Skeletal muscle tissue (tissue), 4 donors: ENCODE measurements around the gene MGAT5B. TPM values are rescaled to one million over a fixed set of nuclear protein-coding genes. Genes with fewer than 3 reads are reported as not detected.
A peak's percentile ranks its signal among the peaks of the same experiment; 100 is the strongest.

Source experiments
- H3K27ac ChIP-seq: one replicate; pipeline ENCODE4 v1.7.0; 2013; ENCODE audit warnings: mild to moderate bottlenecking, low read depth, low read length, inconsistent platforms
- H3K27me3 ChIP-seq, 3 donors: one replicate each; pipeline ENCODE4 v1.7.0; 2013; ENCODE audit warnings: low read length in 3 of 3; ENCODE audit not compliant: control insufficient read depth in 3 of 3, insufficient read depth in 3 of 3
- H3K36me3 ChIP-seq, 3 donors: one replicate each; pipeline ENCODE4 v1.7.0; 2013; ENCODE audit warnings: low read length in 3 of 3; ENCODE audit not compliant: control insufficient read depth in 3 of 3, insufficient read depth in 3 of 3
- H3K4me1 ChIP-seq, 3 donors: one replicate each; pipeline ENCODE4 v1.7.0; 2013; ENCODE audit warnings: low read length in 3 of 3, mild to moderate bottlenecking in 3 of 3; ENCODE audit not compliant: control insufficient read depth in 3 of 3, insufficient read depth in 3 of 3
- H3K4me3 ChIP-seq, 3 donors: one replicate each; pipeline ENCODE4 v1.7.0; 2013; ENCODE audit warnings: low read length in 3 of 3
- H3K9ac ChIP-seq, 3 donors: one replicate each; pipeline ENCODE4 v1.7.0; 2013; ENCODE audit warnings: low read length in 3 of 3, mild to moderate bottlenecking in 3 of 3, moderate library complexity in 2 of 3, low read depth in 1 of 3
- H3K9me3 ChIP-seq, 3 donors: one replicate each; pipeline ENCODE4 v1.7.0; 2013; ENCODE audit warnings: low read length in 3 of 3; ENCODE audit not compliant: control insufficient read depth in 3 of 3
- total RNA-seq: library from RNA; depleted of rRNA; stranded (reverse); fragments of >200 nt; gene quantifications from one replicate; pipeline ENCODE4 v1.2.3, GENCODE V29; 2014
- donor health status: Osteomylitis.

The MGAT5B gene
- total RNA-seq, 1 donor from 2014 or later, result not detected

DNA sequence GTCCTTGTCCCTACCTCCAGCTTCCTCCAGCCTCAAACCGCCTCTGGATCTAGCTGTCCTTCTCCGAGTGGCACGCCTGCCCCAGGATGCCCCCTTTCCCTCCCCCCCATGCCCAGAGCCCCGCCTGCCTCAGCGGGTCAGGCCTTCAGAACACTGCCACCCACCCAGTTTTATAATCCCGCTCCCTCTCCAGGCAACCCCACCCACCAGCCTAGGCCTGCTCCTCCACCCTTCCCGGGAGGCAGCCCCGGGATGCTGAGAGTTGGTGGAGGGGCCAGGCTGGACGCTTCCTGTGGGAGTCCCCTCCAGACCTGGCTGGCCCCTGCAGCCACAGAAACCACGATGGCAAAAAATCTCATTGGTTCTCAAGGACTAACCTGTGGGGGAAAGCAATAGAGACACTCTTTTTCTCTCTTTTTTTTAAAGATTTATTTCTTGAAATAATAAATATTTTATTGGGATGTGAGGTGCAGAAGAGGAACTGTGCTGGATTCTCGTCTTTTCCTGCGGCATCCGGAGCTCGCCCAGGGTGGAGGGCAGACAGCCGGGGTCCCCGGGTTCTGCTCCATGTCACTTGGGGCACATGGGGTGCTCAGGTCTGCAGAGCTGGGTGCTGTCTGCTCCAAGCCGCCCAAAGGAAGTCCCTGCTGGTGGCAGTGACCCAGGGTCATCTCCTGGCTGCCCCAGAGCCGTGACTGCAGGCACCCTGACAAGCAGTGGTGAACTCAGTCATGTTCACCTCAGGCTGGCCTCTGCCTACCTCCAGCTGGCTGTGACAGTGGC is 81.9 kb downstream of the MGAT5B start:
- H3K4me3 ChIP-seq, result no peak overlapping the region
- H3K9ac ChIP-seq, result no peak overlapping the region
- no peak overlapping the region for H3K27ac ChIP-seq
- peaks cover 3 to 12% (median 11%) of the 10 kb centered on the region in 3 donors for H3K4me1 ChIP-seq
- no peaks in the 10 kb centered on the region for H3K36me3 ChIP-seq
- H3K9me3 ChIP-seq, result no peaks in the 10 kb centered on the region
- peaks cover 0 to 25% (median 20%) of the 10 kb centered on the region in 3 donors for H3K27me3 ChIP-seq

DNA sequence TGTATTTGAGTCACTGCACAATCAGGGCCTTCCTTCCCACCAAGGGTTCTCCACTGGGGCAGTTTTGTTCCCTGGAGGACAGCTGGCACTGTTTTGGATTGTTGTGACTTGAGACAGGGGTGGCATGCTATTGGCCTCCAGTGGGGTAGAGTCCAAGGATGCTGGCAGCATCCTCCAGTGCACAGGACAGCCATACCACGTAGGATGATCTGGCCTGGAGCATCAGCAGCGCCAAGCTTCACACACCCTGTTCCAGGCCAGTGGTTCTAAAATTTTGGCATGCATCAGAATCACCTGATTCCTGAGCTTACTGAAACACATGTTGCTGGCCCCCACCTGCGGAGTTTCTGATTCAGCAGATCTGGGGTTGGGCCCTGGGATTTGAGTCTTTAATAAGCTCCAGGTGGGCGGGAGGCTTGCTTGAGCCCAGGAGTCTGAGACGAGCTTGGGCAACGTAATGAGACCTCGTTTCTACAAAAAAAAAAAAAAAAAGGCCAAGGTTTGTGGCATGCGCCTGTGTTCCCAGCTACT is 83.2 kb downstream of the MGAT5B start:
- H3K27ac ChIP-seq, result no peak overlapping the region
- no peak overlapping the region for H3K9ac ChIP-seq
- H3K4me1 ChIP-seq, result peaks cover 3 to 12% (median 11%) of the 10 kb centered on the region in 3 donors
- no peaks in the 10 kb centered on the region for H3K36me3 ChIP-seq
- H3K4me3 ChIP-seq, result no peak overlapping the region
- no peaks in the 10 kb centered on the region for H3K9me3 ChIP-seq
- peaks cover 0 to 22% (median 17%) of the 10 kb centered on the region in 3 donors for H3K27me3 ChIP-seq

DNA sequence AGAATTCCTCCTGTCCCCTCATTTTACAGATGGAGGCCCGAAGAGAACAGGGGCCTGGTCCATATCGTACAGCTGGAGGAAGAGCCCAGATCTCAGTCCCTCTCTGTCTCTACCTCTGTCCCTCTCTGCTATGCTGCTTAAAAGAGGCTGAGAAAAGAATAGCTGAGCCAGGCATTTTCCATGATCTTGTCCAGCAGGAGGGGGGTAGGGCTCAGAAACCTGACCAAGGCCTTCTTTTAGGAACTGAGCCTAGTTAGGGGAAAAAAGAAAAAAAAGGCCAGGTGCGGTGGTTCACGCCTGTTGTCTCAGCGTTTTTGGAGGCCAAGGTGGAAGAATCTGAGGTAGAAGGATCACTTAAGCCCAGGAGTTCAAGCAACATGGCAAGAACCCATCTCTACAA is 84.2 kb downstream of the MGAT5B start:
- H3K4me3 ChIP-seq, result no peak overlapping the region

DNA sequence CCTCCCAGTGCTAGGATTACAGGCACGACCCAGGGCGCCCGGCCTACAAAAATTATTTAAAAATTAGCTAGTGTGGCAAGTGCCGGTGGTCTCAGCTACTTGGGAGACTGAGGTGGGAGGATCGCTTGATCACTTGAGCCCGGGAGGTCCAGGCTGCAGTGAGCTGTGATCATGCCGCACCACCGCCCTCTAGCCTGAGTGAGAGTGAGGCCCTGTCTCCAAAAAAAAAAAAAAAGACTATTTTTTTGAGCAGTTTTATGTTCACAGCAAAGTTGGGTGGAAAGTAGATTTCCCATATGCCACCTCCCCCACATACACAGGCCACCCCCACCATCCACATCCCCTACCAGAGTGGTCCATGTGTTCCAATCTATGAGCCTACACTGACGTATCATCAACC is 84.9 kb downstream of the MGAT5B start:
- no peak overlapping the region for H3K4me3 ChIP-seq
- H3K4me1 ChIP-seq, result peaks cover 5 to 18% (median 17%) of the 10 kb centered on the region in 3 donors
- H3K36me3 ChIP-seq, result no peaks in the 10 kb centered on the region
- H3K9me3 ChIP-seq, result no peaks in the 10 kb centered on the region
- H3K9ac ChIP-seq, result no peak overlapping the region
- no peak overlapping the region for H3K27ac ChIP-seq
- H3K27me3 ChIP-seq, result peaks cover 0 to 32% (median 26%) of the 10 kb centered on the region in 3 donors

More for the DNA sequence above, 84.2 kb downstream of the MGAT5B start:
- Histone ChIP-seq H3K27me3 (peaks cover 0 to 25% (median 22%) of the 10 kb centered on the region in 3 donors), H3K4me1 (peaks cover 3 to 12% (median 11%) of the 10 kb centered on the region in 3 donors), H3K27ac (peak overlapping the region; percentile 4), H3K36me3 (no peaks in the 10 kb centered on the region), H3K9me3 (no peaks in the 10 kb centered on the region), H3K9ac (no peak overlapping the region)

DNA sequence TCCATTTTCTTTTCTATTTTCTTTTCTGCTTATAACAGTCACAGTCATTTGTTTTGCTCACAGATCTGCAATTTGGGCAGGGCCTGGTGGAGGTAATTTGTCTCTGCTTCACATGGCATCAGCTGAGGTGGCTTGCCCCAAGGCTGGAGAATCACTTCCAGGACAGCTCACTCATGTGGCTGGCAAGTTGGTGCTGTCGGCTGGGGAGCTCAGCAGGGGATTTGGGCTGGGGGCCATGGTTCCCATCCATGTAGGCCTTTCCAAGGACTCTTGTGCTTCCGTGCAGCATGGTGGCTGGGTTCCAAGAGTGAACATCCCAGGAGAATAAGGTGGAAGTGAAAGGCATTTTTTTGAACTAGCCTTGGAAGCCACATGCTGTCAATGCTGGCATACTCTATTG is 85.7 kb downstream of the MGAT5B start:
- no peak overlapping the region for H3K27ac ChIP-seq
- H3K9ac ChIP-seq, result no peak overlapping the region
- H3K9me3 ChIP-seq, result no peaks in the 10 kb centered on the region
- H3K36me3 ChIP-seq, result no peaks in the 10 kb centered on the region
- H3K4me3 ChIP-seq, result no peak overlapping the region
- H3K27me3 ChIP-seq, result peaks cover 0 to 30% (median 22%) of the 10 kb centered on the region in 3 donors
- peaks cover 7 to 17% (median 15%) of the 10 kb centered on the region in 3 donors for H3K4me1 ChIP-seq

DNA sequence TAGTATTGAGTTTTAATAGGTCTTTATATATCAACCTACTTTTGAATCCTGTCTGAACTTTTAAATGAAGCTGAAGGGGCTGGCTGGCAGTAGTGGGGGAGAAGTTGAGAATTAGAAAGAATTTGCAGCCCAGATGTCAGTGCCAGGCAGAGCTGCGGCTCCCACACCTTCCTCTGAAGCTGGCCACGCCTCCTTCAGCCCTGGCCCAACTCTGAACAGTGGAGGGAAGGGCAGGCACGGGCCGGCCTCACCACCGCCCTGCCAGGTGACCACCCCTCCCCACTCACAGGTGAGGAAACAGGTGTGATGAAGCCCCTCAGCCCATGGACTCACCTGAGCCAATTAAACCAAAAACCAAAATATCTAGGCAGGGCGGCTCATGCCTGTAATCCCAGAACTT is 87.0 kb downstream of the MGAT5B start:
- H3K36me3 ChIP-seq, result no peaks in the 10 kb centered on the region
- no peak overlapping the region for H3K27ac ChIP-seq
- no peak overlapping the region for H3K4me3 ChIP-seq
- peaks cover 0 to 25% (median 16%) of the 10 kb centered on the region in 3 donors for H3K27me3 ChIP-seq
- H3K4me1 ChIP-seq, result peaks cover 7 to 17% (median 13%) of the 10 kb centered on the region in 3 donors
- no peak overlapping the region for H3K9ac ChIP-seq
- no peaks in the 10 kb centered on the region for H3K9me3 ChIP-seq

DNA sequence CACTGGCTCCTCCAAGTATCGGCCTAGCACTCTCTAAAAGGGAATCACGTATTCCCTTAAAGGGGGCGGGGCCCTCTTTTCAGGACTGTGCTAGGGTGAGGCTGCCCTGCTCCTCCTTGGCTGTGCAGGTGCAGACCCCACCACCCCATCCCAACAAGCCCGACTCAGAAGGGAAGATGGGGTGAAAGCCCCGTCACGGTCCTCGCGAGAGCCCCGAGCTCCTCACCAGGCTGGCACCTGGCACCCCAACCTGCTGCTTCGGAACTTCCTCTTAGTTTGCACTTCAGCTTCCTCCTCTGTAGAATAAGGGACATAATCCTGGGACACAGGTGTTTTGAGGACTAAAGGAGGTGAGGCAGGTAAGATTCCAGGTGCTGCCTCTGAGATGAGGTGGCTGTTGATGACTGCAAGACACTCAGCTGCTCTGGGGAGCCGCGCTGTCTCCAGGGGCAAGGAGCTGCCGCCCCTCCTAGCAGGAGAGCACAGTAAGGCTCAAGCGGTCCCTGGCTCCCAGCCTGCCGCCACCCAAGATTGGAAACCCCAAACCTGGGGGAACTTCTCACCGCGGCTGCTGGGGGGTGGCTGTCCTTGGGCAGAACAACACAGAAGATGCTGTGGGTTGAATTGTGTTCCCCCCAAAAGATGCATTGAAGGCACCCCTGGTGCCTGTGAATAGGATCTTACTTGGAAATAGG is 88.8 kb downstream of the MGAT5B start:
- H3K27ac ChIP-seq, result no peak overlapping the region
- peak overlapping the region in 1 of 3 donors; percentile 40 for H3K4me3 ChIP-seq
- no peaks in the 10 kb centered on the region for H3K36me3 ChIP-seq
- H3K27me3 ChIP-seq, result peaks cover 0 to 21% (median 16%) of the 10 kb centered on the region in 3 donors
- no peak overlapping the region for H3K9ac ChIP-seq
- no peaks in the 10 kb centered on the region for H3K9me3 ChIP-seq
- H3K4me1 ChIP-seq, result peaks cover 7 to 12% (median 9%) of the 10 kb centered on the region in 3 donors

DNA sequence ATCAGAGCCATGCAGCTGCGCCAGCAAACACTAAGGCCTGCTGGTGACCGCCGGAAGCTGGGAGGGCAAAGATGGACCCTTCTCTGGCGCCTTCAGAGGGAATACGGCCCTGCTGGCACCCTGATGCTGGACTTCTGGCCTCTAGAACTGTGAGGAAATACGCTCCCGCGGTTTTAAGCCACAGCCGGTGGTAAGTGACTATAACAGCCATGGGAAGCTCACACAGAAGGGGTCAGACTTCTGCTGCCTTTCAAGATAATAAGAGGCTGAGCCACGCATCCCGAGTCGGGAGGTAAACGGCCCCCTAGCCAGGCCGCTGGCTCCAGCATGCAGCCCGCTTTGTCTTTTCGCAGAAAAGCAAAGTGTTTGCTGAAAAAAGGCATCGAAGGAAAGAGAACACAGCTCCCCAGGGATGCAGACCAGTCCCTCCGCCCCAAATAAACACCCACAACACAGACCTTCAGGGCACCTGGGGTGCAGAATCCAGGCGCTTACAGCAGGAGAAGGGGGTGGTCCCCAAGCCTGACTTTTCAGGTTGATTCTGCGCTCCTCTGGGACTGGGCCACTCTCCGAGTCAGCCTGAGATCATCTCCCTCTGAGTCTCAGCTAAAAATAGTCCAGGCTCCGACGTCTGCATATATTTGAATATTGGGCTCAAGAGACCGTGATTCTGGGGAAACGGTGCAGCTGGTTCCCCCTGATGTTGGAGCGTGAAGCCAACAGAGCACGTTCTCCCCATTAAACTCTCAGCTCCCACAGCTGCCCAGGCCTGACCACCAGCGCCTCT is 89.7 kb downstream of the MGAT5B start:
- Histone ChIP-seq H3K9ac (peak overlapping the region in 2 of 3 donors; percentile 16 to 45), H3K27me3 (peaks cover 0 to 23% (median 21%) of the 10 kb centered on the region in 3 donors), H3K27ac (peak overlapping the region; percentile 7), H3K9me3 (no peaks in the 10 kb centered on the region), H3K4me1 (peaks cover 4 to 9% (median 8%) of the 10 kb centered on the region in 3 donors), H3K4me3 (peak overlapping the region in 2 of 3 donors; percentile 22 to 40), H3K36me3 (no peaks in the 10 kb centered on the region)

DNA sequence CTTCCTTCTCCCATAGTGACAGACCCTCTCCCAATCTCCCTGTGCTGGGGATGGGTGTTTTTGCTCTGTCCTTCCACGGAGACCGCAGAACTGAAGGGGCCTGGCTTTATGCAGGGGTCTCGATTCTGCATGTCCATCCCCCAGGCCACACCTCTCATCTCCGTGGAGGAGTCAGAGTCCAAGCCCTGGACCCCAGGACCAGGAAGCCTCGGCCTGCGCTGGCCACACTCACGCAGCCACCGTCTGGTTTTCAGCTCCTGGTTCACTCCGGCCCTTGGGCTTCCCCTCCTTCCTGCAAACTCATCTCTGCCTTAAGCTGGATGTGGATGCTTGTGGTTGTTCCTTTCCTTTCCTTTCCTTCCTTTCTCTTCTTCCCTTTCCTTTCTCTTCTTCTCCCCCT is 90.8 kb downstream of the MGAT5B start:
- Histone ChIP-seq H3K9ac (no peak overlapping the region), H3K9me3 (no peaks in the 10 kb centered on the region), H3K36me3 (no peaks in the 10 kb centered on the region), H3K4me1 (peaks cover 4 to 9% (median 8%) of the 10 kb centered on the region in 3 donors), H3K27me3 (peaks cover 0 to 30% (median 26%) of the 10 kb centered on the region in 3 donors), H3K4me3 (no peak overlapping the region), H3K27ac (no peak overlapping the region)
